GM12878 (cell line): Measurements from ENCODE around the gene IRF2BP1. TPM values are rescaled to one million over a fixed set of nuclear protein-coding genes. Genes with fewer than 3 reads are reported as not detected.
A peak's percentile ranks its signal among the peaks of the same experiment; 100 is the strongest.

Source experiments
- ATAC-seq: fragments of 200-7000 bp; cut with Tn5 transposase; 3 replicates; pipeline ENCODE4 v1.9.1; 2020; ENCODE audit warnings: mild to moderate bottlenecking, moderate library complexity
- BruUV-seq: library from RNA; stranded (reverse); fragments of 400-500 nt; replicated peaks from 2 replicates; lab custom pipeline; 2021; lab: Mats Ljungman, UMichigan
- CTCF ChIA-PET: fragments of 300-600 bp; sonication (Branson Sonifier 250); formaldehyde crosslinking; extraction: SDS; loops from one replicate; lab custom pipeline; 2021; ENCODE audit warnings: inconsistent platforms; lab: Yijun Ruan, JAX
- POLR2A ChIA-PET: fragments of 350-600 bp; formaldehyde crosslinking; extraction: SDS; loops from one replicate; lab custom pipeline; 2021; ENCODE audit warnings: inconsistent platforms; lab: Charles Lee
- RAD21 ChIA-PET: fragments of 300-600 bp; sonication (Branson Sonifier 250); formaldehyde crosslinking; loops from one replicate; lab custom pipeline; 2023; ENCODE audit warnings: antibody characterized with exemption; ENCODE audit not compliant: unreplicated experiment; lab: Charles Lee
- SMC1A ChIA-PET: fragments of 300-600 bp; sonication (Branson Sonifier 250); formaldehyde crosslinking; loops from one replicate; lab custom pipeline; 2023; ENCODE audit not compliant: unreplicated experiment, uncharacterized antibody; lab: Charles Lee
- DNase-seq: peaks from one replicate; pipeline ENCODE4 v3.0.0-alpha.2; 2011; ENCODE audit warnings: low read depth, low spot score
- FAIRE-seq: peaks from 3 replicates; lab custom pipeline; 2011; peaks lifted over from hg19 to GRCh38; lab: Jason Lieb, UNC
- H2AFZ ChIP-seq: 2 replicates; pipeline ENCODE4 v1.6.0; 2011; ENCODE audit warnings: low read depth, low read length, control low read depth; ENCODE audit not compliant: control insufficient read depth
- H3K27ac ChIP-seq: 2 replicates; pipeline ENCODE4 v1.5.1; 2011; ENCODE audit warnings: control low read depth; ENCODE audit not compliant: control insufficient read depth, insufficient read depth
- H3K27me3 ChIP-seq, 2 experiments: replicated peaks in 1 of 2; 2 replicates each; pipeline versions ENCODE4 v1.6.0 to v1.6.1; 2011; ENCODE audit warnings: low read length in 1 of 2; ENCODE audit not compliant: control insufficient read depth in 2 of 2, insufficient read depth in 2 of 2
- H3K36me3 ChIP-seq, 2 experiments: 2 replicates each; pipeline ENCODE4 v1.5.1; 2011; ENCODE audit warnings: low read length in 1 of 2; ENCODE audit not compliant: control insufficient read depth in 2 of 2, insufficient read depth in 2 of 2
- H3K4me1 ChIP-seq: 2 replicates; pipeline ENCODE4 v1.6.1; 2011; ENCODE audit warnings: mild to moderate bottlenecking, low read length, moderate library complexity, mixed read lengths; ENCODE audit not compliant: control insufficient read depth, insufficient read depth
- H3K4me2 ChIP-seq: 2 replicates; pipeline ENCODE4 v1.6.0; 2011; ENCODE audit warnings: control low read depth; ENCODE audit not compliant: control insufficient read depth, insufficient read depth
- H3K4me3 ChIP-seq: fragments of 200-600 bp; sonication (generic); 2 replicates; pipeline ENCODE4 v1.5.1; 2016
- H3K79me2 ChIP-seq: 2 replicates; pipeline ENCODE4 v1.6.0; 2011; ENCODE audit warnings: low read length; ENCODE audit not compliant: control insufficient read depth, insufficient read depth
- H3K9ac ChIP-seq: 2 replicates; pipeline ENCODE4 v1.8.0; 2011; ENCODE audit warnings: low read length, control low read depth, mixed read lengths; ENCODE audit not compliant: control insufficient read depth, insufficient read depth
- H3K9me3 ChIP-seq: replicated peaks from 3 replicates; pipeline ENCODE4 v1.5.1; 2011; ENCODE audit warnings: mild to moderate bottlenecking, low read length; ENCODE audit not compliant: control insufficient read depth, insufficient read depth
- H4K20me1 ChIP-seq: 2 replicates; pipeline ENCODE4 v1.6.0; 2011; ENCODE audit not compliant: control insufficient read depth, insufficient read depth
- CREB1 ChIP-seq: IDR thresholded peaks from 2 replicates; pipeline ENCODE4 v1.6.1; 2012; ENCODE audit warnings: low read depth, mild to moderate bottlenecking, inconsistent platforms
- GATAD2B ChIP-seq: fragments of 450-650 bp; conservative IDR thresholded peaks from 2 replicates; pipeline ENCODE4 v1.6.1; 2017; ENCODE audit warnings: low read depth, mild to moderate bottlenecking, moderate library complexity
- HCFC1 ChIP-seq: fragments of 150-350 bp; IDR thresholded peaks from 2 replicates; pipeline ENCODE4 v1.6.1; 2014; ENCODE audit warnings: low read length
- NKRF ChIP-seq: fragments of 450-650 bp; conservative IDR thresholded peaks from 2 replicates; pipeline ENCODE4 v1.6.1; 2017; ENCODE audit warnings: mild to moderate bottlenecking, moderate library complexity
- PRDM15 ChIP-seq: fragments of 450-650 bp; formaldehyde crosslinking; IDR thresholded peaks from 2 replicates; pipeline ENCODE4 v1.4.0; 2020; ENCODE audit warnings: mild to moderate bottlenecking, moderate library complexity
- RUNX3 ChIP-seq: IDR thresholded peaks from 2 replicates; pipeline ENCODE4 v1.6.1; 2012; ENCODE audit warnings: low read length, inconsistent platforms
- SREBF2 ChIP-seq: IDR thresholded peaks from 2 replicates; pipeline ENCODE4 v1.6.1; 2012; ENCODE audit warnings: mild to moderate bottlenecking, low read length
- STAT1 ChIP-seq: fragments of 450-650 bp; conservative IDR thresholded peaks from 2 replicates; pipeline ENCODE4 v1.6.1; 2014; ENCODE audit warnings: antibody characterized with exemption, mild to moderate bottlenecking
- TBL1XR1 ChIP-seq: IDR thresholded peaks from 2 replicates; pipeline ENCODE4 v1.6.1; 2012; ENCODE audit warnings: low read depth, low read length, improper control_type of control experiment
- TCF3 ChIP-seq: IDR thresholded peaks from 2 replicates; pipeline ENCODE4 v1.6.1; 2012; ENCODE audit warnings: low read depth, mild to moderate bottlenecking, low read length, borderline replicate concordance; ENCODE audit not compliant: insufficient read depth
- ZNF384 ChIP-seq: IDR thresholded peaks from 2 replicates; pipeline ENCODE4 v1.6.1; 2012; ENCODE audit warnings: low read depth, mild to moderate bottlenecking, low read length, improper control_type of control experiment, borderline replicate concordance
- ZNF687 ChIP-seq: fragments of 450-650 bp; IDR thresholded peaks from 2 replicates; pipeline ENCODE4 v1.6.1; 2017; ENCODE audit warnings: mild to moderate bottlenecking, moderate library complexity
- WGBS: methylation state at CpG from one replicate; pipeline ENCODE4 v1.1.6; 2016; ENCODE audit warnings: low lambda C conversion rate; ENCODE audit not compliant: insufficient replicate concordance, insufficient coverage; ENCODE audit errors: missing lambda C conversion rate; 5-methylcytosine and 5-hydroxymethylcytosine counted together
- in situ Hi-C: fragments of 300-500 bp; cut with MboI; formaldehyde crosslinking; loops from 9 replicates; pipeline ENCODE4 v1.14.3; 2018; ENCODE audit warnings: mixed read lengths
- intact Hi-C: fragments of 100-400 bp; cut with micrococcal nuclease; formaldehyde crosslinking; loops from one replicate; pipeline ENCODE4 v1.14.2; 2022; ENCODE audit not compliant: unreplicated experiment
- polyA plus RNA-seq, 11 experiments: library from polyadenylated mRNA; depleted of rRNA in 4 of 11; unstranded in 6 of 11; stranded (reverse) in 5 of 11; fragments of >200 nt; fragmentation: Nextera tagmentation in 4 of 11; fragmentation: Illumina TruSeq in 1 of 11; extraction: Ambion mirVana in 4 of 11; extraction: Trizol in 1 of 11; gene quantifications; 1 replicate in 1 of 11; 2 replicates in 10 of 11; pipeline versions ENCODE4 v1.2.1 to v1.2.3, GENCODE V29; 2011 to 2016; ENCODE audit warnings: inconsistent platforms in 2 of 11, missing spikeins in 2 of 11, low read depth in 1 of 11
- total RNA-seq, 4 experiments: library from RNA; depleted of rRNA in 3 of 4; stranded (reverse); fragments of >200 nt in 3 of 4; fragmentation: Illumina TruSeq in 1 of 4; extraction: Trizol in 1 of 4; gene quantifications; 2 replicates each; pipeline versions ENCODE4 v1.2.1 to v1.2.3, GENCODE V29; 2013 to 2021

Gene IRF2BP1
- total and polyA plus RNA-seq, 10 of the 15 experiments (the other 5 are each of a cell fraction or from before 2014, with no cell fraction given) = 0.31 to 24.4 (median 4.4) TPM

DNA sequence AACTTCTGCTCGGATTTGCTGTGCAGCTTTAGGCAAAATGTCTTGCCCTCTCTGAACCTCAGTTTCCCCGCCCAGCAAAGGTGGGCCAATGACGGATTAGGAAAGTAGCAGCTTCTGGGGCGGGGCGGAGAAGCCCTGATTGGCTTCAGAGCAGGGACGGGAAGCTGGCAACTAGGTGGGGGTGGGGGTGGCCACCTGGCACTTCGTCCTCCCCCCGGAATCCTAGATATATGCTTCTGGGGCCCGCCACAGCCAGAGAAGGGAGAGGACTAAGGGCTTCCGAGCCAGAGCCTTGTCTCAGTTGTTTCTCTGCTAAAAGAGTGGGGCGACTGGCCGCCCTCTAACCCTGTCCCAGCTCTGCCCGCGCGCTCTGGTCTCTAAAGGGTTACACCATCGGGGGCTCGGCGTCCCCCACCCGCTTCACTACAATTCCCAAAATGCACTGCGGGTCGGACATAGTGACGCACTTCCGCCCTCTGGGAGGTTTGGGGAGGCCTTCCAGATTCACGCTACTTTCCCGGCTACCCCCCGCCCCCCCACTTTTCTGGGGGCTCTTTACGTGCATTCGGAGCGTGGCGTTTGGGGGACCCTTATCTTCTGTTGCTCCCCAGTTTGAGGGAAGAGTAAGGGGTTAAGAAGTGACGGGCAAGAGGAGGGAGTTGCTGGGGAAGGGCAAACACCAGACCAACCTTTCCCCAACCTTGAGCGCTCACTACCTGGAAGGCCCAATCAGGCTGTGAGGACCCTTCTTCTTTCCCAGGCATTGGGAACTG, 672 bp upstream of the IRF2BP1 start:
- H3K9me3 ChIP-seq = no peaks in the 10 kb centered on the region
- H3K4me2 ChIP-seq = peak overlapping the region; percentile 98
- H4K20me1 ChIP-seq = no peaks in the 10 kb centered on the region
- intact Hi-C loops (loop anchor here (1.0 kb wide), 1 partner anchor 23 kb away; the partner anchor contains the start of gene SYMPK), in situ Hi-C loops (no loop called here)
- peak overlapping the region; percentile 95 for H3K27ac ChIP-seq
- peak overlapping the region; percentile 68 for H3K4me3 ChIP-seq
- FAIRE-seq (peak; percentile 98), ATAC-seq (peak; percentile 75), DNase-seq (peak; percentile 73)
- POLR2A ChIA-PET = interaction anchor here (0.5 to 9.0 kb wide), 15 partner anchors 11 to 746 kb away, joined by 3 to 178 read pairs (median 4); partner anchors contain the start of genes CALM3, CCDC61, DMWD and FOXA3
- H2AFZ ChIP-seq = peak overlapping the region; percentile 97
- H3K27me3 ChIP-seq = no peaks in the 10 kb centered on the region
- SMC1A ChIA-PET = interaction anchor here (1.2 to 2.0 kb wide), 4 partner anchors 16 to 109 kb away, joined by 4 to 13 read pairs (median 6); partner anchors contain the start of genes CCDC61, FOXA3, MYPOP and SYMPK
- RAD21 ChIA-PET = interaction anchor here (0.6 to 7.6 kb wide), 10 partner anchors 14 to 156 kb away, joined by 3 to 159 read pairs (median 6); partner anchors contain the start of genes CCDC61, DMWD, FBXO46 and FOXA3
- H3K36me3 ChIP-seq = peaks cover 0 to 1% of the 10 kb centered on the region in 2 experiments; a peak in 1 of 4 replicates
- H3K4me1 ChIP-seq = peaks cover 20% of the 10 kb centered on the region
- WGBS = 2% methylated on average over 32 of the region's 32 CpGs
- no TSS peak for BruUV-seq
- H3K9ac ChIP-seq = peak overlapping the region; percentile 89
- H3K79me2 ChIP-seq = peaks cover 10% of the 10 kb centered on the region
- CTCF ChIA-PET = interaction anchor here (0.9 to 9.1 kb wide), 3 partner anchors 16 to 70 kb away, joined by 4 to 194 read pairs (median 9); partner anchors contain the start of genes FOXA3, MYPOP and SYMPK
- TF ChIP-seq NKRF (no peak; the same call in none of the 2 replicates), TCF3 (peak; percentile 67; the same call in 1 of the 2 replicates), RUNX3 (no peak), CREB1 (peak; percentile 92), ZNF687 (peak; percentile 68; the same call in 1 of the 2 replicates), PRDM15 (no peak), HCFC1 (peak; percentile 86), ZNF384 (no peak), SREBF2 (no peak), STAT1 (no peak), TBL1XR1 (no peak; the same call in 1 of the 2 replicates), GATAD2B (0 out of 2 replicates have a peak, but pooled peaks have one; percentile 26)
